GM12878 (cell line): ENCODE measurements around the gene KIF12. TPM values are rescaled to one million over a fixed set of nuclear protein-coding genes. Genes with fewer than 3 reads are reported as not detected.

ENCODE experiments used
- ATAC-seq: fragments of 200-7000 bp; cut with Tn5 transposase; 3 replicates; pipeline ENCODE4 v1.9.1; 2020; ENCODE audit warnings: mild to moderate bottlenecking, moderate library complexity
- BruUV-seq: library from RNA; stranded (reverse); fragments of 400-500 nt; replicated peaks from 2 replicates; lab custom pipeline; 2021; lab: Mats Ljungman, UMichigan
- CTCF ChIA-PET: fragments of 300-600 bp; sonication (Branson Sonifier 250); formaldehyde crosslinking; extraction: SDS; loops from one replicate; lab custom pipeline; 2021; ENCODE audit warnings: inconsistent platforms; lab: Yijun Ruan, JAX
- POLR2A ChIA-PET: fragments of 350-600 bp; formaldehyde crosslinking; extraction: SDS; loops from one replicate; lab custom pipeline; 2021; ENCODE audit warnings: inconsistent platforms; lab: Charles Lee
- RAD21 ChIA-PET: fragments of 300-600 bp; sonication (Branson Sonifier 250); formaldehyde crosslinking; loops from one replicate; lab custom pipeline; 2023; ENCODE audit warnings: antibody characterized with exemption; ENCODE audit not compliant: unreplicated experiment; lab: Charles Lee
- SMC1A ChIA-PET: fragments of 300-600 bp; sonication (Branson Sonifier 250); formaldehyde crosslinking; loops from one replicate; lab custom pipeline; 2023; ENCODE audit not compliant: unreplicated experiment, uncharacterized antibody; lab: Charles Lee
- DNase-seq: peaks from one replicate; pipeline ENCODE4 v3.0.0-alpha.2; 2011; ENCODE audit warnings: low read depth, low spot score
- FAIRE-seq: peaks from 3 replicates; lab custom pipeline; 2011; peaks lifted over from hg19 to GRCh38; lab: Jason Lieb, UNC
- H2AFZ ChIP-seq: 2 replicates; pipeline ENCODE4 v1.6.0; 2011; ENCODE audit warnings: low read depth, low read length, control low read depth; ENCODE audit not compliant: control insufficient read depth
- H3K27ac ChIP-seq: 2 replicates; pipeline ENCODE4 v1.5.1; 2011; ENCODE audit warnings: control low read depth; ENCODE audit not compliant: control insufficient read depth, insufficient read depth
- H3K27me3 ChIP-seq, 2 experiments: replicated peaks in 1 of 2; 2 replicates each; pipeline versions ENCODE4 v1.6.0 to v1.6.1; 2011; ENCODE audit warnings: low read length in 1 of 2; ENCODE audit not compliant: control insufficient read depth in 2 of 2, insufficient read depth in 2 of 2
- H3K36me3 ChIP-seq, 2 experiments: 2 replicates each; pipeline ENCODE4 v1.5.1; 2011; ENCODE audit warnings: low read length in 1 of 2; ENCODE audit not compliant: control insufficient read depth in 2 of 2, insufficient read depth in 2 of 2
- H3K4me1 ChIP-seq: 2 replicates; pipeline ENCODE4 v1.6.1; 2011; ENCODE audit warnings: mild to moderate bottlenecking, low read length, moderate library complexity, mixed read lengths; ENCODE audit not compliant: control insufficient read depth, insufficient read depth
- H3K4me2 ChIP-seq: 2 replicates; pipeline ENCODE4 v1.6.0; 2011; ENCODE audit warnings: control low read depth; ENCODE audit not compliant: control insufficient read depth, insufficient read depth
- H3K4me3 ChIP-seq: fragments of 200-600 bp; sonication (generic); 2 replicates; pipeline ENCODE4 v1.5.1; 2016
- H3K79me2 ChIP-seq: 2 replicates; pipeline ENCODE4 v1.6.0; 2011; ENCODE audit warnings: low read length; ENCODE audit not compliant: control insufficient read depth, insufficient read depth
- H3K9ac ChIP-seq: 2 replicates; pipeline ENCODE4 v1.8.0; 2011; ENCODE audit warnings: low read length, control low read depth, mixed read lengths; ENCODE audit not compliant: control insufficient read depth, insufficient read depth
- H3K9me3 ChIP-seq: replicated peaks from 3 replicates; pipeline ENCODE4 v1.5.1; 2011; ENCODE audit warnings: mild to moderate bottlenecking, low read length; ENCODE audit not compliant: control insufficient read depth, insufficient read depth
- H4K20me1 ChIP-seq: 2 replicates; pipeline ENCODE4 v1.6.0; 2011; ENCODE audit not compliant: control insufficient read depth, insufficient read depth
- CEBPZ ChIP-seq: fragments of 150-350 bp; IDR thresholded peaks from 2 replicates; pipeline ENCODE4 v1.6.1; 2016; ENCODE audit warnings: low read depth, low read length
- CREM ChIP-seq: IDR thresholded peaks from 2 replicates; pipeline ENCODE4 v1.6.1; 2014; ENCODE audit warnings: antibody characterized with exemption, low read depth
- NRF1 ChIP-seq: conservative IDR thresholded peaks from 2 replicates; pipeline ENCODE4 v1.6.1; 2011; ENCODE audit warnings: mild to moderate bottlenecking, low read depth, low read length, improper control_type of control experiment
- ZBTB33 ChIP-seq: fragments of 450-650 bp; IDR thresholded peaks from 2 replicates; pipeline ENCODE4 v1.6.1; 2017; ENCODE audit warnings: mild to moderate bottlenecking
- ZNF622 ChIP-seq: fragments of 450-650 bp; IDR thresholded peaks from 2 replicates; pipeline ENCODE4 v1.6.1; 2017; ENCODE audit warnings: mild to moderate bottlenecking, inconsistent platforms
- WGBS: methylation state at CpG from one replicate; pipeline ENCODE4 v1.1.6; 2016; ENCODE audit warnings: low lambda C conversion rate; ENCODE audit not compliant: insufficient replicate concordance, insufficient coverage; ENCODE audit errors: missing lambda C conversion rate; 5-methylcytosine and 5-hydroxymethylcytosine counted together
- in situ Hi-C: fragments of 300-500 bp; cut with MboI; formaldehyde crosslinking; loops from 9 replicates; pipeline ENCODE4 v1.14.3; 2018; ENCODE audit warnings: mixed read lengths
- intact Hi-C: fragments of 100-400 bp; cut with micrococcal nuclease; formaldehyde crosslinking; loops from one replicate; pipeline ENCODE4 v1.14.2; 2022; ENCODE audit not compliant: unreplicated experiment
- polyA plus RNA-seq, 11 experiments: library from polyadenylated mRNA; depleted of rRNA in 4 of 11; unstranded in 6 of 11; stranded (reverse) in 5 of 11; fragments of >200 nt; fragmentation: Nextera tagmentation in 4 of 11; fragmentation: Illumina TruSeq in 1 of 11; extraction: Ambion mirVana in 4 of 11; extraction: Trizol in 1 of 11; gene quantifications; 1 replicate in 1 of 11; 2 replicates in 10 of 11; pipeline versions ENCODE4 v1.2.1 to v1.2.3, GENCODE V29; 2011 to 2016; ENCODE audit warnings: inconsistent platforms in 2 of 11, missing spikeins in 2 of 11, low read depth in 1 of 11
- total RNA-seq, 4 experiments: library from RNA; depleted of rRNA in 3 of 4; stranded (reverse); fragments of >200 nt in 3 of 4; fragmentation: Illumina TruSeq in 1 of 4; extraction: Trizol in 1 of 4; gene quantifications; 2 replicates each; pipeline versions ENCODE4 v1.2.1 to v1.2.3, GENCODE V29; 2013 to 2021
- TF ChIP-seq, protein P1 (sequence below): fragments of 450-650 bp; IDR thresholded peaks from 2 replicates; pipeline ENCODE4 v1.6.1; 2017; ENCODE audit warnings: mild to moderate bottlenecking, moderate library complexity
- TF ChIP-seq, protein P2 (sequence below): fragments of 450-650 bp; IDR thresholded peaks from 2 replicates; pipeline ENCODE4 v1.6.1; 2018; ENCODE audit warnings: mild to moderate bottlenecking, low read depth, moderate library complexity; ENCODE audit not compliant: partially characterized antibody

KIF12 gene
- total and polyA plus RNA-seq, 10 of the 15 experiments (the other 5 are each of a cell fraction or from before 2014, with no cell fraction given), result not detected

GRCh38 chr9:114080195-114080772 lies 18.8 kb downstream of the KIF12 start:
- peaks cover 0 to 1% of the 10 kb centered on the region in 2 experiments; a peak in 3 of 4 replicates for H3K27me3 ChIP-seq
- H3K4me2 ChIP-seq, result no peak overlapping the region
- intact Hi-C loops (no loop called here), in situ Hi-C loops (loop anchor here (25.0 kb wide), 1 partner anchor 207 kb away; no protein-coding TSS in a partner anchor)
- H3K9ac ChIP-seq, result no peak overlapping the region
- 8% methylated on average over 5 of the region's 5 CpGs for WGBS
- ChIA-PET RAD21 (no interaction called here), CTCF (interaction anchor here (4.3 kb wide), 1 partner anchor 213 kb away, joined by 61 read pairs; no protein-coding TSS in a partner anchor), SMC1A (no interaction called here), POLR2A (no interaction called here)
- no peak overlapping the region for H3K27ac ChIP-seq
- H3K4me3 ChIP-seq, result no peak overlapping the region
- H4K20me1 ChIP-seq, result no peaks in the 10 kb centered on the region
- no peaks in the 10 kb centered on the region for H3K4me1 ChIP-seq
- H3K79me2 ChIP-seq, result no peaks in the 10 kb centered on the region
- no peak for FAIRE-seq
- no peak overlapping the region for H2AFZ ChIP-seq
- H3K9me3 ChIP-seq, result no peaks in the 10 kb centered on the region
- DNase-seq, result no peak
- no TSS peak for BruUV-seq
- no peaks in the 10 kb centered on the region for H3K36me3 ChIP-seq
- no peak for ATAC-seq
- TF ChIP-seq CREM, result no peak
- TF ChIP-seq NRF1, result no peak
- no peak for TF ChIP-seq ZNF622
- TF ChIP-seq ZBTB33, result no peak
- TF ChIP-seq, protein P1, sequence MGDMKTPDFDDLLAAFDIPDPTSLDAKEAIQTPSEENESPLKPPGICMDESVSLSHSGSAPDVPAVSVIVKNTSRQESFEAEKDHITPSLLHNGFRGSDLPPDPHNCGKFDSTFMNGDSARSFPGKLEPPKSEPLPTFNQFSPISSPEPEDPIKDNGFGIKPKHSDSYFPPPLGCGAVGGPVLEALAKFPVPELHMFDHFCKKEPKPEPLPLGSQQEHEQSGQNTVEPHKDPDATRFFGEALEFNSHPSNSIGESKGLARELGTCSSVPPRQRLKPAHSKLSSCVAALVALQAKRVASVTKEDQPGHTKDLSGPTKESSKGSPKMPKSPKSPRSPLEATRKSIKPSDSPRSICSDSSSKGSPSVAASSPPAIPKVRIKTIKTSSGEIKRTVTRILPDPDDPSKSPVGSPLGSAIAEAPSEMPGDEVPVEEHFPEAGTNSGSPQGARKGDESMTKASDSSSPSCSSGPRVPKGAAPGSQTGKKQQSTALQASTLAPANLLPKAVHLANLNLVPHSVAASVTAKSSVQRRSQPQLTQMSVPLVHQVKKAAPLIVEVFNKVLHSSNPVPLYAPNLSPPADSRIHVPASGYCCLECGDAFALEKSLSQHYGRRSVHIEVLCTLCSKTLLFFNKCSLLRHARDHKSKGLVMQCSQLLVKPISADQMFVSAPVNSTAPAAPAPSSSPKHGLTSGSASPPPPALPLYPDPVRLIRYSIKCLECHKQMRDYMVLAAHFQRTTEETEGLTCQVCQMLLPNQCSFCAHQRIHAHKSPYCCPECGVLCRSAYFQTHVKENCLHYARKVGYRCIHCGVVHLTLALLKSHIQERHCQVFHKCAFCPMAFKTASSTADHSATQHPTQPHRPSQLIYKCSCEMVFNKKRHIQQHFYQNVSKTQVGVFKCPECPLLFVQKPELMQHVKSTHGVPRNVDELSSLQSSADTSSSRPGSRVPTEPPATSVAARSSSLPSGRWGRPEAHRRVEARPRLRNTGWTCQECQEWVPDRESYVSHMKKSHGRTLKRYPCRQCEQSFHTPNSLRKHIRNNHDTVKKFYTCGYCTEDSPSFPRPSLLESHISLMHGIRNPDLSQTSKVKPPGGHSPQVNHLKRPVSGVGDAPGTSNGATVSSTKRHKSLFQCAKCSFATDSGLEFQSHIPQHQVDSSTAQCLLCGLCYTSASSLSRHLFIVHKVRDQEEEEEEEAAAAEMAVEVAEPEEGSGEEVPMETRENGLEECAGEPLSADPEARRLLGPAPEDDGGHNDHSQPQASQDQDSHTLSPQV, result no peak
- TF ChIP-seq, protein P2, sequence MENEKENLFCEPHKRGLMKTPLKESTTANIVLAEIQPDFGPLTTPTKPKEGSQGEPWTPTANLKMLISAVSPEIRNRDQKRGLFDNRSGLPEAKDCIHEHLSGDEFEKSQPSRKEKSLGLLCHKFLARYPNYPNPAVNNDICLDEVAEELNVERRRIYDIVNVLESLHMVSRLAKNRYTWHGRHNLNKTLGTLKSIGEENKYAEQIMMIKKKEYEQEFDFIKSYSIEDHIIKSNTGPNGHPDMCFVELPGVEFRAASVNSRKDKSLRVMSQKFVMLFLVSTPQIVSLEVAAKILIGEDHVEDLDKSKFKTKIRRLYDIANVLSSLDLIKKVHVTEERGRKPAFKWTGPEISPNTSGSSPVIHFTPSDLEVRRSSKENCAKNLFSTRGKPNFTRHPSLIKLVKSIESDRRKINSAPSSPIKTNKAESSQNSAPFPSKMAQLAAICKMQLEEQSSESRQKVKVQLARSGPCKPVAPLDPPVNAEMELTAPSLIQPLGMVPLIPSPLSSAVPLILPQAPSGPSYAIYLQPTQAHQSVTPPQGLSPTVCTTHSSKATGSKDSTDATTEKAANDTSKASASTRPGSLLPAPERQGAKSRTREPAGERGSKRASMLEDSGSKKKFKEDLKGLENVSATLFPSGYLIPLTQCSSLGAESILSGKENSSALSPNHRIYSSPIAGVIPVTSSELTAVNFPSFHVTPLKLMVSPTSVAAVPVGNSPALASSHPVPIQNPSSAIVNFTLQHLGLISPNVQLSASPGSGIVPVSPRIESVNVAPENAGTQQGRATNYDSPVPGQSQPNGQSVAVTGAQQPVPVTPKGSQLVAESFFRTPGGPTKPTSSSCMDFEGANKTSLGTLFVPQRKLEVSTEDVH, result no peak
- TF ChIP-seq CEBPZ, result no peak
